ENCODE results near the gene OTOP3.

OTOP3 gene

GRCh38 chr17:74986206-74986576 lies 50.5 kb downstream of the OTOP3 start:
- Histone ChIP-seq H3K9me3 (ENCODE audit: control insufficient read depth, low read length) (no peaks in the 10 kb centered on the region), H3K36me3 (ENCODE audit: control insufficient read depth, insufficient read depth, low read length) (no peaks in the 10 kb centered on the region), H3K4me1 (ENCODE audit: control insufficient read depth, insufficient read depth, low read length) (peaks cover 51% of the 10 kb centered on the region), H3K27me3 (ENCODE audit: control insufficient read depth, insufficient read depth, low read length) (no peaks in the 10 kb centered on the region), H3K4me3 (ENCODE audit: low read length) (no peak overlapping the region), H3K9ac (ENCODE audit: low read length) (no peak overlapping the region)

- H3K9me3 ChIP-seq (ENCODE audit: control insufficient read depth, low read length), result no peaks in the 10 kb centered on the region
- H3K36me3 ChIP-seq (ENCODE audit: control insufficient read depth, insufficient read depth, low read length), result no peaks in the 10 kb centered on the region
- H3K4me1 ChIP-seq (ENCODE audit: control insufficient read depth, insufficient read depth, low read length), result peaks cover 50% of the 10 kb centered on the region
- H3K4me3 ChIP-seq (ENCODE audit: low read length), result peak within 1 kb of the TSS; percentile 91
- no peaks in the 10 kb centered on the region for H3K27me3 ChIP-seq (ENCODE audit: control insufficient read depth, insufficient read depth, low read length)
- peak within 1 kb of the TSS; percentile 89 for H3K9ac ChIP-seq (ENCODE audit: low read length)
Observed at GRCh38 chr17:74987418-74987908, 51.8 kb downstream of the OTOP3 start, which contains the start of gene CDR2L. CDR2L (plus strand) TSS chr17:74987632; CDS start chr17:74988044, 412 bp downstream.

GRCh38 chr17:74987909-74988711 lies 52.4 kb downstream of the OTOP3 start:
- H3K4me1 ChIP-seq (ENCODE audit: control insufficient read depth, insufficient read depth, low read length), result peaks cover 53% of the 10 kb centered on the region
- peak overlapping the region; percentile 91 for H3K4me3 ChIP-seq (ENCODE audit: low read length)
- H3K9ac ChIP-seq (ENCODE audit: low read length), result peak overlapping the region; percentile 89
- no peaks in the 10 kb centered on the region for H3K36me3 ChIP-seq (ENCODE audit: control insufficient read depth, insufficient read depth, low read length)
- H3K27me3 ChIP-seq (ENCODE audit: control insufficient read depth, insufficient read depth, low read length), result no peaks in the 10 kb centered on the region
- no peaks in the 10 kb centered on the region for H3K9me3 ChIP-seq (ENCODE audit: control insufficient read depth, low read length)

GRCh38 chr17:74990581-74991105 lies 54.9 kb downstream of the OTOP3 start:
- Histone ChIP-seq H3K9ac (ENCODE audit: low read length) (no peak overlapping the region), H3K4me3 (ENCODE audit: low read length) (no peak overlapping the region), H3K4me1 (ENCODE audit: control insufficient read depth, insufficient read depth, low read length) (peaks cover 49% of the 10 kb centered on the region)

GRCh38 chr17:74992223-74992622 lies 56.5 kb downstream of the OTOP3 start:
- no peaks in the 10 kb centered on the region for H3K36me3 ChIP-seq (ENCODE audit: control insufficient read depth, insufficient read depth, low read length)
- no peak overlapping the region for H3K4me3 ChIP-seq (ENCODE audit: low read length)
- H3K9me3 ChIP-seq (ENCODE audit: control insufficient read depth, low read length), result no peaks in the 10 kb centered on the region
- H3K4me1 ChIP-seq (ENCODE audit: control insufficient read depth, insufficient read depth, low read length), result peaks cover 42% of the 10 kb centered on the region
- no peaks in the 10 kb centered on the region for H3K27me3 ChIP-seq (ENCODE audit: control insufficient read depth, insufficient read depth, low read length)
- peak overlapping the region; percentile 18 for H3K9ac ChIP-seq (ENCODE audit: low read length)

More at GRCh38 chr17:74990581-74991105, 54.9 kb downstream of the OTOP3 start:
- Histone ChIP-seq H3K27me3 (ENCODE audit: control insufficient read depth, insufficient read depth, low read length) (no peaks in the 10 kb centered on the region), H3K9me3 (ENCODE audit: control insufficient read depth, low read length) (no peaks in the 10 kb centered on the region), H3K36me3 (ENCODE audit: control insufficient read depth, insufficient read depth, low read length) (no peaks in the 10 kb centered on the region)

- H3K36me3 ChIP-seq (ENCODE audit: control insufficient read depth, insufficient read depth, low read length), result no peaks in the 10 kb centered on the region
- H3K27me3 ChIP-seq (ENCODE audit: control insufficient read depth, insufficient read depth, low read length), result no peaks in the 10 kb centered on the region
- H3K4me3 ChIP-seq (ENCODE audit: low read length), result no peak overlapping the region
- no peak overlapping the region for H3K9ac ChIP-seq (ENCODE audit: low read length)
- no peaks in the 10 kb centered on the region for H3K9me3 ChIP-seq (ENCODE audit: control insufficient read depth, low read length)
- peaks cover 31% of the 10 kb centered on the region for H3K4me1 ChIP-seq (ENCODE audit: control insufficient read depth, insufficient read depth, low read length)
Observed at GRCh38 chr17:74994440-74994839, 58.7 kb downstream of the OTOP3 start.

GRCh38 chr17:74995847-74996246 lies 60.1 kb downstream of the OTOP3 start:
- no peaks in the 10 kb centered on the region for H3K27me3 ChIP-seq (ENCODE audit: control insufficient read depth, insufficient read depth, low read length)
- no peak overlapping the region for H3K9ac ChIP-seq (ENCODE audit: low read length)
- H3K9me3 ChIP-seq (ENCODE audit: control insufficient read depth, low read length), result no peaks in the 10 kb centered on the region
- H3K4me1 ChIP-seq (ENCODE audit: control insufficient read depth, insufficient read depth, low read length), result peaks cover 20% of the 10 kb centered on the region
- H3K36me3 ChIP-seq (ENCODE audit: control insufficient read depth, insufficient read depth, low read length), result no peaks in the 10 kb centered on the region
- no peak overlapping the region for H3K4me3 ChIP-seq (ENCODE audit: low read length)

GRCh38 chr17:74998783-74999182 lies 63.1 kb downstream of the OTOP3 start:
- H3K4me3 ChIP-seq (ENCODE audit: low read length), result no peak overlapping the region
- H3K9ac ChIP-seq (ENCODE audit: low read length), result no peak overlapping the region
- H3K4me1 ChIP-seq (ENCODE audit: control insufficient read depth, insufficient read depth, low read length), result peaks cover 3% of the 10 kb centered on the region
- H3K36me3 ChIP-seq (ENCODE audit: control insufficient read depth, insufficient read depth, low read length), result no peaks in the 10 kb centered on the region
- no peaks in the 10 kb centered on the region for H3K27me3 ChIP-seq (ENCODE audit: control insufficient read depth, insufficient read depth, low read length)
- H3K9me3 ChIP-seq (ENCODE audit: control insufficient read depth, low read length), result no peaks in the 10 kb centered on the region

- Histone ChIP-seq H3K9me3 (ENCODE audit: control insufficient read depth, low read length) (no peaks in the 10 kb centered on the region), H3K4me1 (ENCODE audit: control insufficient read depth, insufficient read depth, low read length) (no peaks in the 10 kb centered on the region), H3K9ac (ENCODE audit: low read length) (no peak overlapping the region), H3K4me3 (ENCODE audit: low read length) (no peak overlapping the region), H3K36me3 (ENCODE audit: control insufficient read depth, insufficient read depth, low read length) (no peaks in the 10 kb centered on the region), H3K27me3 (ENCODE audit: control insufficient read depth, insufficient read depth, low read length) (no peaks in the 10 kb centered on the region)
Observed at GRCh38 chr17:74999523-74999922, 63.8 kb downstream of the OTOP3 start.

Measured in mucosa of stomach (tissue), 1 donor.